AG20443 (cell line): ENCODE data around the gene PITX2.
"Not testable (repeated sequence)": the region's sequence is repeated elsewhere in the genome, so short reads cannot be mapped to it uniquely, and the experiment has no call there.

Source experiments
- DNase-seq: peaks from one replicate; pipeline ENCODE4 v3.0.0; 2012; ENCODE audit warnings: low spot score, mixed read lengths

The PITX2 gene

DNA sequence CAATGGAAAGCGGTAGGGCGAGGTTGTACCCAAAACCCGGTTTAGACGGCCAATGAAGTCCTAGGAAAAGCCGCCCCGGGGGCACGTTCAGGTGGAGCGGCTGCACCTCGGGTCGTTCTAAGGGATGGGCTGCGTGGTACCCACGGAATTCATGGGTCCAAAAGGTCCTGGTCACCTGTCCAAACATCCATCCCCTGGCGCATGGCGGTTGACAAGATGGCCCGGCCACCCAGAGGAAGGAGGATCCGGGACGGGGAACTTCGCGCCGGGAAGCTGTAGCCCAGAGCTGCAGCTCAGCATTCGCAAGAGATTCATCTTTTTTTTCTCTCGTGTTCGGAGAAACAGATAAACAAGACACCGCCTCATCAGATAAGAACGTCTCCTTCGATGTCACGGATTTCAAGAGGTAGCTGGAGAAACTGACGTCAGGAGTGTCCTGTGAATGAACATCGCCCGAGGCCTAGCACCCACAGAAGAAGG, 10.9 kb downstream of the PITX2 start:
- DNase-seq, result no peak

DNA sequence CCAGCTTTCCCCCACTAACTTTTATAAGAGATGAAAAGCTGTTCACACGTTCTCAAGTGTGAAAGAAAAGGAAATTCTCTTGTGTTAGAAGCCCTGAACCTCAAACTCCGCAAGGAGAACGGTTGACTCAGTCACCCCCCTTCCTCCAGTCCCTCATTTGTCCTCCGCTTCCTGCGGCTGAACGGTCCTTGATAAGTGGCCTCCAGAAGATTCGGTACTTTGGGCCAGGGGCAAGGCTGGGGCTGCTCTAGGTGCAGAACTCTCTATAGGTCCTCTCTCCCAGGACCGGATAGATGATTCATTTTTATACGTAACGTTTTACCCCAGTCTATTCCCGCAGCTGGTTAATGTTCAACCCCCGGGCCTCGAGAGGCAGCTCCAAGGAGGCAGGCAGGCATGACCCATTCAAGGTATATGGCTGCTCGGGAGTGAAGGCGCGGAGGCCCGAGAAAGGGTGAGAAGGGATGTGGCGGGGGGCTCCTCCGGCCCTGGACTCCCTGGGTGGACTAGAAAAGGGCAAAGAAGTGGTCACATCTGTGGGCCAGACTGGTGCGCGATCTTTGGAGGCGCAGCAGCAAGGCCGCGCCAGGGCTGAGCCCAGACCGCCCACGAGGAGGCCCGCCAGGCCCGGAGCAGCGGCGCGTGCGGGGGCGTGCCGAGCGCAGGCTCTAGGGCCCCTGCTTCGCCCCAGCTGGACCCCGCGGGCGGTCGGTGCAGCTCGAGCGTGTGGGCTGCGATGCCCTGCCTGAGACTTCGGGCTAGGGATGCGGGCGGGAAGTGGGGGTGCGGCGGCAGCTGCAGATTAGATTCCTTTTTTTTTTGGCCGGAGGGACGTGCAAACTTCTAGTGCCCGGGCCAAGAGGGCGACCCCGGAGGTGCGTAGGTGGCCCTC, 11.7 kb downstream of the PITX2 start:
- peak; percentile 72 for DNase-seq

DNA sequence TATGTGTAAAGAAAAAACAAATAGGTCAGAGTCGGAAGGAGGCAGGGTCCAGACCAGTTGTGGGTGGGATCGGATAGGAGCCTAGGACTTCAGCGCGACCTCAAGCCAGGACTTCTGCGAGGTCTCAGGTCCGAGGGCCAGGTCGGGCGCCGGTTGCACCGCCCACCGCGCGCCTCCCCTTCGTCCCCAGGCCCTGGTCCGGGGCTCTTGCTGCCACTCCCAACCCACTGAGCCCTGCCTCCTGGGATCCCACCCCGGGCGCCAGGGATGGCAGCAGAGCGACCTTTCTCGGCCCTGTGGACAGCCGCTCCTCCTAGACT, 12.3 kb downstream of the PITX2 start:
- no peak for DNase-seq

DNA sequence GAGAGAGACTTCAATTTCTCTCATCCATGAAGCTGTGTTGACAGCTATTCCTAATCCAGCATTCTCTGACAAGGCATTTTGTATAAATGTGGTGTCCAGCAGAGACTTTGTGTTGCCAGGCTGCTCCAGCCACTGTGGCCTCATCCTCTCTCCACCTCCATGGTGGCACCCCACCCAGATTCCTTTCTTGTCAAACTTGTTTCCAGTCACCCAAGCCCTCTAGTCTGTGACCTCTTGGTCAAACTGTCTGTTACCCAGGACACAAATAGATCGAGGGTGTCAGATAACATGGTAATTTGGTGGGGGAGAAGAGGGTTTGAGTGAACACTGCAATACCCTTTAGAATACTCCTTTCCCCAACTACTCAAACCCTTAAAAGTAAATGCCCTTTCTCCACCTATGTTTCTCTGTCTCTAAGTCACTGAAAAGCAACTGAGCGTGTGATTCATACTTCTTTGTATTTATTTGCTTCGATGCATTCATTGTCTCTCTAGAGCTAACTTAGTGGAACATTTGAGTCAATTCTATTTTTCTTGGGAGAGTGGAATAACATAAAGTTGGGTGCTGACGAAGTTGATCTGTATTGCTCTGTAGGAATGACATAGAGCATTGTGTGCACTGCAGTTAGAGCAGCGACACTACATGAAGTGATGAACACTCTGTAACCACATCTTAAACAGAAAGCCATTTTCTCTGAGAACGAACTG, 13.7 kb downstream of the PITX2 start:
- no peak for DNase-seq

DNA sequence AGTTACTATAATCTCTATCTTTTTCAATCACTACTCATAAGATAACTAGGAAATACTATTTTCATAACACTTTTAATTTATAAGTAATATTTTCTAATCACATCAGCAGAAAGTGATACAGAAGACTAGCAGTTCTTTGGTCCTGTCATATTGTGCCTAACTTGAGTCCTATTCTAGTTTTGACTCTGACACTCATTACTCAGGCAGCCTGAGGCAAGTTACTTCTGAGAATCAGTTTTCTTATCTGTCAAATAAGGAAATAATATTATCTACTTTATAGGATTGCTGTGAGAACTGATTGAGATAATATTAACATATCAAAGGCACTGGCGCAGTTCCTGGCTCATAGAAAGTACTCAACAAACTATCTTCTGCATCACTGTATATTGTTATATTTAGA, 17.8 kb downstream of the PITX2 start:
- no peak for DNase-seq

DNA sequence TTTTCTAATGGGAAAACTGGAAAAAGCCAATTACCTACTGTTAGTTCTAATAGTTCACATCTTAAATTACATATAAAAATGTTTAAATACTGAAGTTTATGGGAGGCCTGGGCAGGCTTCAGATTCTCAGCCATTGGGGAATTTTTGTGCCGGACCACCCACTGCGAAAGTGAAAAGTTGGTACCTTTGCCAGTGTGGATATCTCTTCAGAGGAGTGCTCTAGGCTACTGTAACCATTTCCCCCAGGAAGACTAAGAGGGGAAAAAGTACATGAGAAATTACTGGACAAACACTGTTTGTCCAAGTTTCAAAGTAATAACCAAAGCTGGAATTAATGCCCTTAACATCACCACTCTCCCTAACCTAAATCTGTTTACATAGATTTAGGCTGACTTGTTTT, 20.8 kb downstream of the PITX2 start:
- no peak for DNase-seq

DNA sequence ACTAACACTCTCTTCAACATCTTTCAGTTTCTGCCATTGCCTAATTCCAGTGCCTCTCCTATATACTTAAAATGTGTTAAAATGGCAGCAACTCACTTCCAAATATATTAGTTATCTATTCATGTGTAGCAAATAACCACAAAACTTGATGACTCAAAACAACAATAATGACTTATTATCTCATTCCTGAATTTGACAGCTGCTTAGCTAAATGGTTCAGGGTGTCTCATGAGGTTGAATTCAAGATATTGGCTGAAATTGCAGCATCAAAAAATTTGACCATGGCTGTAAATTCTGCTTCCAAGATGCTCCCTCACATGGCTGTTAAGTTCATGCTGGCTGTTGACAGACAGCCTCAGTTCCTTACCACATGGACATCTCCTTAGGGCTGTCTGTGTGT, 25.3 kb downstream of the PITX2 start:
- DNase-seq, result no peak

DNA sequence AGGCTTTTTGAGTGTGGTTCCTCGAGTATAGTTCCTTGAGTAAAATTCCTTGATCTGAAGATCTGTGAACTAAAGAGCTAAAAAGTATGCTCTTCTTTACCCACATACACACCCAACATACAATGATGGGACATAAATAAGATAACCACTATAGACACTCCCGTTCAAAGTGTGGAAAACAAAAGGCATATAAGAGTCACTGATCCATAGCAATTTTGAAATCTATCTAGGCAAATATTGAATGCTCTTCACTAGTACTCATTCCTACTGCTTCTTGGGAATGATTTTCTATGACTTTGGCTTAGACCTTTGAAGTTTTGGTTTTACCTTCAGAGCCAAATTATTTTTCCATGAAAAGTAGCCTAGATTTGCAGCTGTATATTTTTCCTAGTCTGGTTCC, 26.4 kb downstream of the PITX2 start:
- no peak for DNase-seq

DNA sequence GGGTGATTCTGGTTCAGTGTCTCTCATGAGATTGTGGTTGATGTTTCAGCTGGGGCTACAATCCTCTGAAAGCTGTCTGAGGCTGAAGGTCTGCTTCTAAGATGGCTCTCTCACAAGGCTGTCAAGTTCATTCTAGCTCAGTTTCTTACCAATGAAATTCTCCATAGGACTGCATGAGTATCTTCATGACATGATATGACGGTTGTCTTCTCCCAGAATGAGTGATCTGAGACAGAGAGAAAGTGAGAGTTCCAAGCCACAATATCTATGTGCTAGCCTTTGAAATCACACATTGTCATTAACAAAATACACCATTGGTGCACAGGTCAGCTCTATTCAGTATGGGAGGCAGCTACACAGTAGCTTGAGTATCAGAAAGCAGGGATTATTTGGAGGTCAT, 27.3 kb downstream of the PITX2 start:
- no peak for DNase-seq

DNA sequence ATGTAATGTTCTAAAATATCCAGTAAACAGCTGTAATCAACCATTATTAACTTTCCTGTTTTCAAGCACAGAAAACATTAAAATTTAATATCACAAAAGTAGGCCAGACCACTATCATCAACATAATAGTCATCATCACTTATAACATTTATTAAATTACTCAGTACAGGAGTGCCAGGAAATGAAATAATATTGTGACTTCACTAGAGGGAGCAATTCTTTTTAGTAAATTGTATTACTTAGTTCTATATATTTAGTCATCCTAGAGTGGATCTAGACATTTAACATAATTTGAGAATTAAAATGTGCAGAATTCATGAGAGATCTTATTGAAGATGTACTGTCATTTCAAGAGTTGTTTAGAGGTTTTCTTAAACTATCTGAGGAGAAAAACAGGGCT, 33.6 kb downstream of the PITX2 start:
- no peak for DNase-seq

DNA sequence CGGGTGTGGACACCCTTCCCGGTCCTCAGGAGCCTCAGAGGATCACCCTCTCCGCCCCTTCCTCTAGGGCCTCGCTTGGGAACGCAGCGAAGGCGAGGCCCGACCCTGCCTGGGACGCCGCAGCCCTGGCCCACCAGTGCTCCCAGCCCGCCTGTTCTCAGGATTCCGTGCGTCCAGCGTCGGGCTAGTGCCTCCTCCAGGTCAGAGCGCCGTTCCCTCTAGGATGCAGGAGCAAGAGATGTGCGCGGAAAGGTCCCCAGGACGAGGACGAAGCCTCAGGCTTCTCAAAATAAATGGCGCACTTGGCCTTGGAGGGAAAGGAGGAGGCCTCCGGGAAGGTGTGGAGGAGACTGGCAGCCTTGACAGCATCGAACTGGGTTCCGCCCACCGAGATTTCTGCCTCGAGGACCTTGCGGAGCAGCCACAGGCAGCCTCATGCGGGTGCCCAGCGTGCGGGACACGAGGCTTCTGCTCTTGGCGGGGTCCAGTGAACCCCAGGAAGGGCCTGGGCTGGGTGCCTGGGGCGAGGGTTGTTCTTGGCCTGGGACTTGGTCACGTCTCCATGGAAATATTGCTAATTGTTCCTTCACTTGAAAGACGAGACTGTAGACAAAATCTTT, 35.1 kb downstream of the PITX2 start:
- no peak for DNase-seq

DNA sequence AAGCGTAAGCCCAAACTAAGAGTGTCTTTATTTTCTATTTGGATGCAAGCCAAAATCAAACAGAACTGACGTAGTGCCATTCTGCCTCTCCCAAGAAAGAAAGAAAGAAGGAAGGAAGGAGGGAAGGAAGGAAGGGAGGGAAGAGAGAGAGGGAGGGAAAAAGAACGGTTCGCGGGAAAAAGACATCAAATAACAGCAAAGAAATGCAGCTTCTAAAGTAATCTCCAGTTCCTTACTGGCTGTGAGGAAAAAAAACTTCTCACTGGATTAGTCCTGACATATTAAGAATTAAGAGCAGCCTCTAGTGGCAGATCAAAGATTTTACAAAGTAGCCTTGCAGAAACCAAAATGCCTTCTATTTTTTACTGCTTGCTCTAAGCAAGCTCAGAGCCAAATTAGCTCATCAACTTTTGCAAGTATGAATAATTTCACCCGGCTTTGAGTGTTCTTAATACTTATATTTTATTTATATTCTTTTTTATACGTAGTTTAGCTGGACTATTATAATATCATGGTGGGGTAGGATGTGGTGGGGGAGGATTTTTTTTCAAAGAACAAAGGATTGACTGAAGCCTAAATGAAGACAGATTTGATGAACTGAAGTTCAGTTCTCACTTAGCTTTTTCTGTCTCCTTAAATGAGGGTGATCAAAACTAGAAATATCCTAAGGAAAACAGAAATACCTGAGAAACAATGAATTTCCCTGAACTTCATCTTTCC, 36.6 kb downstream of the PITX2 start:
- peak; percentile 75 for DNase-seq

DNA sequence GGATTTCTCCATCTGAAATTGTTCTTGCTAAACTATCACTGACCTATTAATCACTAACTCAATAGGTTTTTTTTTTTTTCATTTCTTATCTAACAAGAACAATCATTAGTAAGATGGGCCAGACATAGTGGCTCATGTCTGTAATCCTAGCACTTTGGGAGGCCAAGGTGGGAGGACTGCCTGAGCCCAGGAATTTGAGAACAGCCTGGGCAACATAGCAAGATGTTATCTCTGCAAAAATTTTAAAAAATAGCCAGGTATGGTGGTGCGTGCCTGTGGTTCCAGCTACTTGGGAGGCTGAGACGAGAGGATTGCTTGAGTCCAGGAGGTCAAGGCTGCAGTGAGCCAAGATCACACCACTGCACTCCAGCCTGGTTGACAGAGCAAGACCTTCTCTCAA, 46.2 kb downstream of the PITX2 start:
- not testable (repeated sequence) for DNase-seq
